NCI-H1105 (cell line): ENCODE results near the gene OR4D9.
"Not testable (repeated sequence)": the region's sequence is repeated elsewhere in the genome, so short reads cannot be mapped to it uniquely, and the experiment has no call there.

Source experiments
- DNase-seq: peaks from one replicate; lab custom pipeline; 2025; lab: John Stamatoyannopoulos, UW

Gene OR4D9

DNA sequence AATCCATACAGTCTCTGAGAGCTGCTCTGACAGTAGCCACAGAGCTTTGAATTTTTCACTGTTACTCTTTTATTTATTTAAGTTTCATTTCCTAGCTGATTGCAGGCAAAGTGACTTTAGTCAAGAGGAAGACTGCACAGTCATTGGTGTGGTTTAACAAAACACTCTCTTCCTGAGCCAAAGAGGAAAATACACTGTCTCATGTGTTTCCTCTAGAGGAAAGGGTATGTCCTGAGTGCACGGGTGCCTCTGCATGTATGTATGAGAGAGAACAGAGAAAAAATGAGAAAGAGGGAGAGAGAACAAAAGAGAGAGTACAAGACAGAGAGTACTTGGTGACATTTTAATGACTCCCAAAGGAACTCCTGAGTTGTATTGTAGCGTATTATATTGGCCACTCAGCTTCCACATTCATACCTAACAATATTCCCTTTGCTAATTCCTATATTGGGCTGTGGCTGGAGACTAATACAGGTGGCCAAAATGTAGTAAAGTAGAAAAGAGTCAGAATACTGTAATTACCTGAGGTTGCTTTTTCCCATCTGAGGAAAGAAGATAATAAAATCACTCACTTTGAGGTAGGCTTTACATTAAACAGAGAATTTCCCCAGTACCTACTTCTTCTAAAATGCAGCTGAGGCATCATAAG lies at the start of gene OR4D9:
Gene OR4D9 (plus strand): TSS at position 599 of the 649 bp plus-strand sequence. CDS start 3,374 bp downstream, outside the sequence.
- no peak for DNase-seq

DNA sequence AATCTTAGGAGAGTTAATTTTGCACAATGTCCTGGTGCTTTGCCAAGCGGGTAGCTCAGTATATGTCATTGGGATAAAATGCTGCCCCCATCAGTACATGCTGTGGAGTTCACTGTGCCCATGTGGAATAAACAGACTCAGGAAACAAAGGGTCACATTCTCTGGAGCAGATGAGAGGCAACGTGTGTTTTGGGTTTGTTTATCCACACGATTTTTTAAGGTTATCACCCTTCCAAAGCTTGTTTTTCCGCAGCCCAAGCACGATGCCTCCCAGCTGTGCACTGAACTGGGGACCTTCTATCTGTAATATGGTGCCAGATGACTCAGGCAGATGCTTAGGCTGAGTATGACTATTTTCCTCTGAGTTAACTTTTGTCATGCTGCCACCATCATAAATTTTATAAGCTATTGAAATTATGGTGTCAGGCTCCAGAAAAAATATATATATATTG lies 48.1 kb upstream of the OR4D9 start:
- DNase-seq = no peak

DNA sequence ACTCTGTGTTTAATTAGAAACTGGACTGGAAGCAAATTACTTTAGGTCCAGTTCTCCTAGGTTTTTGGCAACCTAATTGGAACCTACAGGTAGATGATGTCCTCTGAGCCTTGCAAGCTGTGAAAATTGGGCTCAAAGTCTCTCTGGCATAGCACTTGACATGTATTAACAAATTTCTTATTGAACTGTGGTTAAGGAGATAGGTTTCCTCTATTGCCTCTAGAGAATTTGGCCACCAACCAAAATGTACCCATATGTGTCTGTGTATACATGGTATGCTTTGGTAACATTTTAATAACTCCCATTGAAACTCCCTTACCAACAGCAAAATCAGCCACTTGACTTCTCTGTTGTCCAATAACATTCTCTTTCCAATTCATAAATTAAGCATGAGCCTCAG lies 38.3 kb upstream of the OR4D9 start, which contains the start of gene OR4D10:
Gene OR4D10 (plus strand): TSS at position 301 of the 400 bp plus-strand sequence. CDS start 4,115 bp downstream, outside the sequence.
- DNase-seq = no peak

DNA sequence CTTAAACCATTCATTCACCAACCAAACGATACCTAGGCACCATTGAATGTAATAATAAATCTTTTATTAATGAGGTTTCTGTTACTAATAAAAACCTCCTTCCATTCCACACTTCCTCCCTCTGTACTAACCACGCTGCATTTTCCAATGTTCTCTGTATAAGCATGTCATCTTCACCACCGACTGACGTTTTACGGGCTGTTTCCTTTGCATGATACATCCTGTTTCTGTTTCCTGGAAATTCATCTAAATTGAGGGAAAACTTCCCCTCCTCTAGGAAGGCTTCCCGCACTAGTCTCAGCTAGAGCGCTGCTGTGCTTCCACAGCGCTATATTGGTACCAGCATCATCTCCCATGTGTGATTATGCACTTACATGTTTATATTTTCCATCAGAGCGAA lies 36.2 kb upstream of the OR4D9 start:
- no peak for DNase-seq

DNA sequence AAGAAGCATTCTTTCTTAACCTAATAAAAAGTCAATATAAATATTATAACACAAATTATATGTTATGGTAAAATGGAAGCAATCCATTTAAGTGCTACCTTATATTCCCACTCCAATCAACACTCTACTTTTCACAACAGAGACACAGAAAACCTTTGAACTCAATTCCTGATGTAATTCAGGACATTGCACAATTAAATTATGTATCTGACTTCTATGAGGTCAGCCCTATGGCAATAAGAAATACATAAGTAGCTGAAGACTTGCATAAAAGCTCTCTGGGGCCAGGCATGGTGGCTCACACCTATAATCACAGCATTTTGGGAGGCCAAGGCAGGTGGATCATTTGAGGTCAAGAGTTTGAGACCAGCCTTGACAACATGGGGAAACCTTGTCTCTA lies 31.4 kb upstream of the OR4D9 start:
- DNase-seq = no peak

DNA sequence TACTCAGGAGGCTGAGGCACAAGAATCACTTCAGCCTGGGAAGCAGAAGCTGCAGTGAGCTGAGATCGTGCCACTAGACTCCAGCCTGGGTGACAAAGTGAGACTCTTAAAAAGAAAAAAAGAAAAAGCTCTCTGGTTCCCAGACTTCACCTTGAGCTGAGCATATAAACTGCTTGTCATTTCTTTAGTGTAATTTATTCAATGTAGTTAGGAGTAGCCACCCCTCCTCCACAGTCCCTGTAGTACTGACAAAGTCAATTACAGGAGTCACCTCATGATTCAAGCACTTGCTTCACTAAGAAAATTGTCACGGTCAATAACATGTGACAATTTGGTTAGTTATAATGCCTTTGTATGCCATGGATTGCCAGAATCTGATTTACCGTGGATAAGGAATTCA lies 31.0 kb upstream of the OR4D9 start:
- DNase-seq = no peak

DNA sequence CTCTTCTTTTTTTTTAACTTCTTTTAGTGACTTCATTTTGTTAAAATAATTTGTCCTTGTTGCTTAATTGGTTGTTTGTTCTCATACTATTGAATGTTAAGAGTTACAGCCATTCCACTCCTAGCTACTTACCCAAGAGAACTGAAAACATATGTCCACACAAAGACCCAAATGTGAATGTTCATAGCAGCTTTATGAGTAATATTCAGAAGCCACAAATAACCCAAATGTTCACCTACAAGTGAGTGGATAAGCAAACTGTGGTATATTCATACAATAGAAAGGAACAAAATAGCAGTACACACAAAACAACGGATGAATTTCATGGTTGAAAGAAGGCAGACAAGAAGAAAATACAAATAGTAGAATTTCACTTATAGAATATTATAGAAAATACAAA lies 9.4 kb upstream of the OR4D9 start:
- DNase-seq = no peak

DNA sequence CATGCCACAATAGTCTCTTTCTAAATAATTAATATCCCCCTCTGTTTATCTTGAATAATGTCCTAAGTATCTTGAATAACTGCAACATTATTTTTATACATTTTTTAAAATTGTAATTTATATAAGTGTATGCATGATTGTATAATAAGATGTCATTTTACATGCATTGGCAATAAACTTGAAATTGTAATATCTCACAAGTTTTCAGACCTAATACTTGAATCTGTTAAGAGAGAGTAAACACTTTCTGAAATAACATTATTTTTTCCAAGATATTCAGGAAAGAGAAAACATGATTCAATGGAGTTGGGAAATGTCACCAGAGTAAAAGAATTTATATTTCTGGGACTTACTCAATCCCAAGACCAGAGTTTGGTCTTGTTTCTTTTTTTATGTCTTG lies 8.1 kb upstream of the OR4D9 start, which contains the start of gene OR4D11:
Gene OR4D11 (plus strand): TSS at position 301 of the 400 bp plus-strand sequence. CDS start 0 bp downstream, at position 301.
- DNase-seq = no peak

DNA sequence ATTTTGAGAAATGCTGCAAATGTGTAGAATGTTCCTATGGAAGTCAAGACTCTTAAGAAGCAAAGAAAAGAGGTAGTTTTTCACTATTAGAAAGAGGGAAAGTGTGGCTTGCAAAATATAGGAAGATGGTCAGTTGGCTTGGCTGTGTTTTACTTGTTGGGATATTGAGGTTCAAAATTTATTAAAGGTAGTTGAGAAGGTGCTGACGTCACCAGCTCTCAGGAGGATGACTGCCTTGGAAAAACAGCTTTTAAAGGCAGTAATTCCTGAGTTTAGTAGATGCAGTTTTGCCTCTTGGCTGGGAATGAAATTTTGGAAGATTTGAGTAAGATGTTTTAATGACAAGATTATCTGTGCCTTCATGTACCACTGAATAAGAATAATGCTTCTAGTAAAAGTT lies 336 bp downstream of the OR4D9 start:
- DNase-seq = no peak

DNA sequence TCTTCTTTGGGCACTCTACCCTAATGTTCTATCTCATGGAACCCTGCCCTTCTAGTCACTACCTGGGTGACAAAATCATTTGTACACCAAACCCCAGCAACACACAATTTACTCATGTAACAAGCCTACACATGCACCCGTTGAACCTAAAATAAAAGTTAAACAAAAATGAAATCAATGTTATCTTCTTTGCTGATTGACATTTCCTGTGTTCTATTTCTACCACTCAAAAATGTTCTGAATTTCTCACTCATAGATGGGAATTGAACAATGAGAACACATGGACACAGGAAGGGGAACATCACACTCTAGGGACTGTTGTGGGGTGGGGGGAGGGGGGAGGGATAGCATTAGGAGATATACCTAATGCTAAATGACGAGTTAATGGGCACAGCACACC lies 8.8 kb downstream of the OR4D9 start:
- DNase-seq = not testable (repeated sequence)

DNA sequence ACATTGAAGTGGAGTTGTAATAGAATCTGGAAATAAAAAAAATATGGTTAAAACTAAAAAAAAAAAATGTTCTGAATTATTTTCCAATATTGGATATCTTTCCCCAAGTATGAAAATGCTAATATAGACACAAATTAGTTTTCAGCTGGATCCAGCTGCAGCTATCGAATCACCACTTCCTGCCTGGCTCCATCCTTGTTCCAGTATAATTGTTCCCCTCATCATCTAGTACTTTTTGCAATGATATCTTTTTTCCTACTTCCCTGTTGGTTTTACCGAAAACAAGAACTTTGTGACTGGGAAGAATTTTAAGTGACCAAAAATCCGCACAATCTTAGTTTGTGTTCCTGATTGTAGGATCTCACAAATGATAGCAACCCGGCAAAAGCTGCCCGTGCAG lies 9.4 kb downstream of the OR4D9 start:
- DNase-seq = no peak

DNA sequence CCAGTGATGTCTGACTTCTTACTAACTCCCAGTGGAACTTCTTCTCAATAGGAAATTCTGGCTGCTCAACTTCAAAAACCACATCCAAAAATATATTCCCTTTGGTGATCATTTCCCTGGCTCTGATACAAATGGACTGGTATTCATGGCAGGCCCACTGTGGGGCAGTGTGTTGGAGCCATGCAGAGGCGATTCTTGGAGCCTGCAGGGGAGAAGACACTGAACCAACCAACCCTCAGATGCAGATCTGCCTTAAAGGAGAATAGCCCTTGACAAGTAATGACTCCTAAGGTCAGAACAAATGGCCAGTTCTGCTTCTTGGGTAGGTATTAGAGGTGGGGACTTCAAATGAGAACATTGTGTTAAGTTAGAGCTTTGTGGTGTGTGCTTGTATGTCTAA lies 12.2 kb downstream of the OR4D9 start:
- DNase-seq = no peak

DNA sequence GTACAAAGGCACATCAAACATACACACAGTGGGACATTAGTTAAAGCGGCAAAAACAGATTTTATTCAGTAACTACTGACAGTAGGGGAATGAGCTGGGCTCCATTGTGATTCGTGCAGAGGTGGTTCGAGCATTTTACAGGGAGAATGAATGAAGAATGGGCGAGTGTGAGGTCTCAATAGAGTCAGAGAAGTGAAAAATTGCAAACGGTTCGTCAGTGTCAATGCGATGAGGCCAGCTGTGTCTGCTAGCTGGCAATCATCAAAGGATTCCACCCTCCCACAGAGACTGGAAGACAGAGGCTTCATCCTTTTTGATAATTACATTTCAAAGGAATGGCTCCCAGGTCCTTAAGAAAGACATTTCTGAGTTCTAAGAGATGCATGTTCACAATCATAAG lies 17.4 kb downstream of the OR4D9 start:
- no peak for DNase-seq

DNA sequence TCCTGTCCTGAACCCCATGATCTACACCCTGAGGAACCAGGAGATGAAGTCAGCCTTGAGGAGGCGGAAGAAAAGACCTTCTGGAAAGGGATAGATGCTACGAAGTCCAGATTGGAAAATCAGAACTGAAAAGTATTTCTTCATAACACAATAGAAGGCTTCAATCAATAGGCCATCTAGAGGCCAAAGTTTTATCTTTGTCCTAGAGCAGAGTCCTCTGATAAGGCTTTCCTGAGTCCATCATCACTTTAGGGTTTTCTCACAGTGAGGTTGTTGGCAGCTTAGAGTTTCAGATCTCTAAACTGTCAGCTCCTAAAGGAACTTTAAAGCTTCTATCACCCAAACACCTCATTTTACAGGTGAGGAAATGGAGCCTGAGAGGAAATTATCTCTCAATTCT lies 21.3 kb downstream of the OR4D9 start:
- DNase-seq = no peak

DNA sequence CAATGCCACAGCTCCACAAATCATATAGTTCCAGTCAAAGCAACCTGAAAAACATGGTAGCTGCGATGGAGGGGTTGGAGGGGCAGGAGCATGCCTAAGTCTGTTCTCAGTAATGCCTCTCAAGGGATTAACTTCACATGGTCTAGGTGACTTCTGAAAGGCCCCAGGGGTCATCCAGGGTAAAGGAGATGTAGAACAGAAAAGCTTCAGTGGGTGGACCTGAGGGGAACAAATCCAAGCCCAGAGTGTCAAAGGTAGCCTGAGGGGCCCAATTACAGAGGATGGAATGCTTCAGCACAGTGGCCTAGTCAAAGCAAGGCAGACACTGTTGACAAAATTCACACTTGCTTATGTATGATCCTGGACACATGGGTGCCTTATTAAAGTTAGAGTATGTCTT lies 23.3 kb downstream of the OR4D9 start:
- DNase-seq = no peak

DNA sequence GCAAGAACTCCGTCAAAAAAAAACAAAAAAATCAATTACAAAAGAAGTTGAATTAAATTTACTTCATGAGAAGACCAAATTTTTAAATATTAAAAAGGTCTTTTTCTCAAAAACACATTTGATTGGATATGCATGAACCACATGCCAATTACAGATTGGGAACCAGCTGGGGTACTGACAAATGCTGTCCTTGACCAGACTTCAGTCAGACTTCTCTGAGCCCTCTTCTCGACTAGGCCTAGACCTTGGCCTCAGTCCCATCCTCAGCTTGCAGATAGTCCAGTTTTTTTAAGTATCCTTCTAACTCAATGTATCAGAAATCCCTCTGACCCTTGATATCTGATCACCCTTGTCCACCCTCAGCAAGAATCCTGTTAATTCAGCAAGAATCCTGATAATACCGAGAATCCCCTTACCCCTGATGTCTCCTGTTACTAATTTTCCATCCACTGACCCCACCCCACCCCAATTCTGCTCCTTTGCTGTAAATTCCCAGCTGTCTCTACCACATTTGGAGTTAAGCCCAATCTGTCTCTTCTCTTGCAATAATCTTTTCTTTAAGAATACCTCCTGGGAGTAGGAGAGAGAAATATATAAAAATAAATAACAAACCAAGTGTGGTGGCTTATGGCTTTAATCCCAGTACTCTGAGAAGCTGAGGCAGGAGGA lies 30.9 kb downstream of the OR4D9 start:
- no peak for DNase-seq

DNA sequence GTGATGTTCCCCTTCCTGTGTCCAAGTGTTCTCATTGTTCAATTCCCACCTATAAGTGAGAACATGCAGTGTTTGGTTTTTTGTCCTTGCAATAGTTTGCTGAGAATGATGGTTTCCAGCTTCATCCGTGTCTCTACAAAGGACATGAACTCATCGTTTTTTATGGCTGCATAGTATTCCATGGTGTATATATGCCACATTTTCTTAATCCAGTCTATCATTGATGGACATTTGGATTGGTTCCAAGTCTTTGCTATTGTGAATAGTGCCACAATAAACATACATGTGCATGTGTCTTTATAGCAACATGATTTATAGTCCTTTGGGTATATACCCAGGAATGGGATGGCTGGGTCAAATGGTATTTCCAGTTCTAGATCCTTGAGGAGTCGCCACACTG lies 32.4 kb downstream of the OR4D9 start:
- not testable (repeated sequence) for DNase-seq

DNA sequence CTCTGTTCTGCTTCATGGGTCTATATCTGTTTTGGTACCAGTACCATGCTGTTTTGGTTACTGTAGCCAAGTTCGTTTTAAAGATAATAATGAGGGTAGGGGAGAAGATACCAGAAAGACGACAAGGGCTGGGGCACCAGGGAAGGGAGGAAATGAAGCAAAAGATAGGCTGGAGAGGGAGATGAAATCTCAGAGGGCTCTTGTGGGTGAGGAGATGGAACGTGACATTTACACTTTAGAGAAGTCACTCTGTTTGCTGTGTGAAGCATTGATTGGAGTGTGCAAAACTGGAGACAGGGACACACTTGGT lies 33.5 kb downstream of the OR4D9 start:
- no peak for DNase-seq

DNA sequence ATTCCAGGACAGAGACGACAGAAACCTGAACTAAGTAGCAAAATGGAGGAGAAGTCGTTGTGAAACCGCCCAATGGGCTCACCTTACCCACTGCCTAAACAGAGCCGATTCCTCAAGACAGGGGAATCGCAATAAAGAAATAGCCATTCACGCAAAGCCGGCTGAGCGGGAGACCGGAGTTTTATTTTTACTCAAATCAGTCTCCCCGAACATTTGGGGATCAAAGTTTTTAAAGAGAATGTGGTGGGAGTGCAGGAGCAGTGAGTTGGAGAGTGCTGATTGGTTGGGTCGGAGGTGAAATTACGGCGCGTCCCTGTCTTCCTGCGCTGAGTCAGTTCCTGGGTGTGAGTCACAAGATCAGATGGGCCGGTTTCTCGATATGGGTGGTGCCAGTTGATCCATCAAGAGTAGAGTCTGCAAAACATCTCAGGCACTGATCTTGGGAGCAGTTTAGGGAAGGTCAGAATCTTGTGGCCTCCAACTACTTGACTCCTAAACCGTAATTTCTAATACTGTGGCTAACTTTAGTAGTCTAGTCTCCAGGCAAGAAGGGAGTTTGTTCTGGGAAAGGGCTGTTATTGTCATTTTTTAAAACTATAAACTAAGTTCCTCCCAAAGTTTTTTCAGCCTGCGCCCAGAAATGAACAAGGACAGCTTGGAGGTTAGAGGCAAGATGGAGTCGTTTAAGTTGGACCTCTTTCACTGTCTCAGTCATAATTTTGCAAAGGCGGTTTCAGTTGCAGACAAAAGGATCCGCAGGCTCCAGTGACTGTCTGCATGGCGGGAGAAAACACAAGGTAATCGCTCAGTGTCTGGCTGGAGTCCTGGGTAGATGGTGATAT lies 34.1 kb downstream of the OR4D9 start:
- no peak for DNase-seq

DNA sequence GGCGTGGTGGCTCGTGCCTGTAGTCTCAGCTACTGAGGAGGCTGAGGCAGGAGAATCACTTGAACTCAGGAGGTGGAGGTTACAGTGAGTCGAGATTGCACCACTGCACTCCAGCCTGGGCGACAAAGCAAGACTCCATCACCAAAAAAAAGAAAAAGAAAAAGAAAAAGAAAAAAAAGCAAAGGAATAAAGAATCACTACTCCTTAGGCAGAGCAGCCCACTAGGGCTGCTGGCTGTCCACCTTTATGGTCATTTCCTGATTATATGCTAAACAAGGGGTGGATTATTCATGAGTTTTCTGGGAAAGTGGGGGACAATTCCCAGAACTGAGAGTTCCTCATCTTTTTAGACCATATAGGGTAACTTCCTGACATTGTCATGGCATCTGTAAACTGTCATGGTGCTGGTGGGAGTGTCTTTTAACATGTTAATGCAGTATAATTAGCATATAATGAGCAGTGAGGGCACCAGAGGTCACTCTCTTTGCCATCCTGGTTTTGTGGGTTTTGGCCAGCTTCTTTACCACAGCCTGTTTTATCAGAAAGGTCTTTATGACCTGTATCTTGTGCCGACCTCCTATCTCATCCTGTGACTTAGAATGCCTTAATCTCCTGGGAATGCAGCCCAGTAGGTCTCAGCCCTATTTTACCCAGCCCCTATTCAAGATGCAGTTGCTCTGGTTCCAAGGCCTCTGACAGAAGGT lies 36.4 kb downstream of the OR4D9 start:
- not testable (repeated sequence) for DNase-seq

DNA sequence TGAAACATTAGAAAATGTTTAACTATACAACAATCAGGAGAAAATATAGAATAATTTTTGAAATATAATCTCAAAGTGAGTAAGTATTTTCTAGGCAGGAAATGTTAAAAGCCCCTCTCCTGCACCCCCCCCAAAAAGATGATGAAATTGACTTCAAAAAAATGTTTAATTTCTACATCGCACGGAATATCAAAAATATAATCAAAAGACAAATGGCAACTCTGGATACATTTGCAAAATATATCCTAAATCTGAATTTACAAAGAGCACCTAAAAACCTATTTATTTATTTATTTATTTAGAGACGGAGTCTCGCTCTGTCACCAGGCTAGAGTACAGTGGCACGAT lies 36.9 kb downstream of the OR4D9 start:
- no peak for DNase-seq

DNA sequence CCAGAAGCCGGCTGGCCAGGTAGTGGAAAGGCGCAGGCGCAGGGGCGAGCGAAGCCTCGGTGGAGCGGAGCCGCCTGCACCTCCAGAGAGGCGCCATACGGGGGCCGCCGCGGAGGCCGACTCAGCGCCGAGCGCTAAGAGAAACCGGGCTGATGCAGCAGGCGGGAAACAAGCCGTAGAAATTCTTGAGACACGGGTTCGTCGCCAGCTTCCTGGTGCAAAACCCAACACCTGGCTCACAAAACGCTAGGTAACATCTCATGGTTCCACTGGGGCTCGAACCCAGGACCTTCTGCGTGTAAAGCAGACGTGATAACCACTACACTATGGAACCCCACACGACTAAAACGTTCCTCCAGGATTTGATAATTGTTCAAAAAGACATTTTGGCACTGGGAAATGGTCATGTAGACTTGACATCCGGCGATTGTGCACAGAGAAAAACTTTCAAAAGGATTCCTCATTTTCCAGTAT lies 39.1 kb downstream of the OR4D9 start:
- peak; percentile 98 for DNase-seq
